ENCODE measurements around the gene OBI1. TPM values are rescaled to one million over a fixed set of nuclear protein-coding genes. Genes with fewer than 3 reads are reported as not detected.

OBI1 gene
- total RNA-seq, 1 donor from 2014 or later = 14.9 TPM

DNA sequence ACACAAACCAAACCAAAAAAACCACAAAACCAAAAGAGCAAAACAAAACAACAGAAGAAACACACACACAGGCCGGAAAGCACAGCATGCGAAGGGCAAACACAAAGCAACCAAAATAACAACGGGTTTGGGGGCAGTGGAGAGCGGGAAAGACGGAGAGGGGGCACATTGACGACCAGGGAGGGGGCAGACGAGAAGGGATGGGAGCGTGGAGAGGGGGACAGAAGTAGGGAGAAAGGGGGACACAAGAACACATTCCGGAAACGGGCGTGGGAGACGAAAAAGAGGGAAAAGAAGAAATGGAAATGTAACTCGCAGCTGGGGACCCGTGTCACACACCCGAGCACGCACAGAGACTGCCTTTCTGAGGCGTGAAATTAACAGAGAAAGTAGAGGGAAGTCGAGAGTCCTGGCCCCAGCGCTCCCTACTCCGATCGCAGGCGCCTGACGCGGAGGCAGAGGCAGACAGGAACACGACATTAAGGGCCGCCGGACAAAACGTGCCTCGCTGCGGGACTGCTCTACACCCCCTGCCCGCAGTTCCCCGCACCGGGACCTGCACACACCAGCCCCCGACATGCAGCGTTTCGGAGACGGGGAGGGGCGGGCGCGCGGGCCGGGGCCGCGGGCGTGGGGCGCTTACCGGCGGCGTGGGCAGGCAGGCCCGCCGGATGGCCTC, 56.3 kb downstream of the OBI1 start:
- no peak for DNase-seq (ENCODE audit: low spot score)

DNA sequence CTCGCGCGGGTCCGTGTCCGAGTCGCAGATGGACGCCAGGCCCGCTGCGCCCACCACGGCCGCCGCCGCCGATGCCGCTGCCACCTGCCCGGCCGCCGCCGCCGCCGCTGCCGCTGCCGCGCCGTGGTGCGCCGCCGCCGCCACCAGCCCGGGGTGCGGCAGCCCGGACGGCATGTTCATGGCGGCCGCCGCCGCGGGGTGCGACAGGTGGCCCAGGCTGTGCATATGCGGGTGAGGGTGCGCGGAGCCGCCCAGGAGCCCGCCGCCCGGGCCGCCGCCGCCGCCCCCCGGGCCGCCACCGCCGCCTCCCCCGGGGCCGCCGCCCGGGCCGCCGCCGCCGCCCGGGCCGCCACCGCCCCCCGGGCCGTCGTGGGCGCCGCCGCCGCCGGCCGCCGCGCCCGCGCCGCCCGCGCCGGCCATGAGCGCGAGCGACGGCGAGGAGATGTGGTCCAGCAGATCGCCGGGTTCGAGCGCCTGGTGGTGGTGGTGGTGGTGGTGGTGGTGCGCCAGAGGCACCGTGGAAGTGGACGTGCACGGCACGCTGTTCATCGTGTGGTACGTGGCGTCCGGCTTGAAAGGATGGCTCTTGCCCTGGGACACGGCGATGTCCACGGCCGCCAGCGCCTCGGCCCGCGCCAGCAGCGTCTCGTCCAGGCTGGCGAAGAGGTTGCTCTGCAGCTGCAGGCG, 56.9 kb downstream of the OBI1 start:
- DNase-seq (ENCODE audit: low spot score) = no peak

DNA sequence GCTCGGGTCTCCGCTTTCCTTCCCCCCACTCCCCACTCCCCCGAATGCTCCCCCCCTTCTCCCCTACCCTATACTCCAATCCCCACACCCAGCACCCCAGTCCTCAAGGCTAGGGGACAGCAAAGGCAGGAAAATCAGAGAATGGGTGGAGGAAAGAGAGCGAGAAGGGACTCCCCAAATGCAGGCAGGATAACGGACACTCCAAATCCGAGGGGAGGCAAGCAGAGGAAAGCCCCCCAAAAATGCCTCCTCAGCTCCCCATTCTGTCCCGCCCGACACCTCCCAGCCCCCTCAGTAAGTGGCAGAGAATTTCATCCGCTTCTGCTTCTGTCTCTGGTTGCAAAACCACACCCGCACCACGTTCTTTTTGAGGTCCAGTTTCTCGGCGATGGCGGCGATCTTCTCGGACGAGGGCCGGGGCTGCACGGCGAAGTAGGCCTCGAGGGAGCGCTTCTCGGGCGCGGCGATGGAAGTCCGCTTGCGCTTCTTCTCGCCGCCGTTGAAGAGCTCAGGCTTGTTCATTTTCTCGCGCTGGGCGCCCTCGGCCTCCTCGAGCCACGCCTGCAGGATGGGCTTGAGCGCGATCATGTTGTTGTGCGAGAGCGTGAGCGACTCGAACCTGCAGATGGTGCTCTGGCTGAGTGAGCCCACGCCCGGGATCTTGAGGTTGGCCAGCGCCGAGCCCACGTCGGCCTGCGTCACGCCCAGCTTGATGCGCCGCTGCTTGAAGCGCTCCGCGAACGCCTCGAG, 57.7 kb downstream of the OBI1 start:
- DNase-seq (ENCODE audit: low spot score) = no peak

GRCh38 chr13:78600280-78600883, 58.6 kb downstream of the OBI1 start:
- DNase-seq (ENCODE audit: low spot score) = no peak

- DNase-seq (ENCODE audit: low spot score) = no peak
Observed at GRCh38 chr13:78599645-78600279, 59.2 kb downstream of the OBI1 start.

- DNase-seq (ENCODE audit: low spot score) = no peak
Observed at GRCh38 chr13:78598966-78599644, 59.9 kb downstream of the OBI1 start.

GRCh38 chr13:78598116-78598781, 60.7 kb downstream of the OBI1 start:
- DNase-seq (ENCODE audit: low spot score) = no peak

GRCh38 chr13:78597602-78597932, 61.4 kb downstream of the OBI1 start:
- no peak for DNase-seq (ENCODE audit: low spot score)

- no peak for DNase-seq (ENCODE audit: low spot score)
Observed at GRCh38 chr13:78596736-78597601, 62.0 kb downstream of the OBI1 start.

- DNase-seq (ENCODE audit: low spot score) = no peak
Observed at GRCh38 chr13:78596399-78596735, 62.6 kb downstream of the OBI1 start.

- no peak for DNase-seq (ENCODE audit: low spot score)
Observed at GRCh38 chr13:78595495-78596398, 63.2 kb downstream of the OBI1 start.

- no peak for DNase-seq (ENCODE audit: low spot score)
Observed at GRCh38 chr13:78594456-78594975, 64.4 kb downstream of the OBI1 start.

GRCh38 chr13:78593652-78594455, 65.1 kb downstream of the OBI1 start:
- DNase-seq (ENCODE audit: low spot score) = no peak

GRCh38 chr13:78593129-78593528, 65.8 kb downstream of the OBI1 start:
- no peak for DNase-seq (ENCODE audit: low spot score)

GRCh38 chr13:78592584-78592983, 66.4 kb downstream of the OBI1 start:
- no peak for DNase-seq (ENCODE audit: low spot score)

DNA sequence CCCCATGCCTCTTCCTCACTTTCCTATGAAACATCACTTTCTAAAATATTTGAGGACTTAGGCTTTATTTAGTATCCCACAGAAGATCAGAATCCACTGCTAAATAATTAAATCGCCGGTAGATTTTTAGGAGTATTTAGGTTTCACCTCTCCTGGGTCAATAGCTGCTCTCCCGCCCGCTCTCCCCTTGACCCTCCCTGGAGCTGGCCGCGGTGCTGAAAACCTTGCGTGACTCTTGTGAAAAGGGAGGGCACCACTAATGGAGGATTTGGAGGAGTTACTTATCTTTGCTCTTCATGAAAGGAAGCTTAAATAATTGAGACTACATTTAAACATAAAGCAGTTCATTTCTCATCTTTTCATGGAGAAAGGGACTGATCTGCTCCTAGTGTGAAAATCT, 69.7 kb downstream of the OBI1 start:
- no peak for DNase-seq (ENCODE audit: low spot score)

GRCh38 chr13:78587395-78587794, 71.6 kb downstream of the OBI1 start:
- DNase-seq (ENCODE audit: low spot score) = no peak

- DNase-seq (ENCODE audit: low spot score) = no peak
Observed at GRCh38 chr13:78586706-78587105, 72.2 kb downstream of the OBI1 start.

Measured in ureter (tissue), 1 donor.